Astrocyte (in vitro differentiated cells and primary cell): ENCODE data around the gene CLEC2B. TPM values are rescaled to one million over a fixed set of nuclear protein-coding genes. Genes with fewer than 3 reads are reported as not detected.
"Not testable (repeated sequence)": the region's sequence is repeated elsewhere in the genome, so short reads cannot be mapped to it uniquely, and the experiment has no call there.

Experiments used
- DNase-seq: peaks from one replicate; pipeline ENCODE4 v3.0.0-alpha.2; 2010; ENCODE audit warnings: low read depth
- FAIRE-seq: peaks from 2 replicates; lab custom pipeline; 2011; peaks lifted over from hg19 to GRCh38; lab: Jason Lieb, UNC
- H2AFZ ChIP-seq: 2 replicates; pipeline ENCODE4 v1.6.0; 2012; ENCODE audit warnings: low read depth, low read length, inconsistent platforms
- H3K27ac ChIP-seq: 2 replicates; pipeline ENCODE4 v1.5.1; 2011; ENCODE audit warnings: low read depth, low read length, inconsistent platforms
- H3K27me3 ChIP-seq: 2 replicates; pipeline ENCODE4 v1.6.0; 2011; ENCODE audit warnings: low read length, inconsistent platforms; ENCODE audit not compliant: insufficient read depth
- H3K36me3 ChIP-seq: 2 replicates; pipeline ENCODE4 v1.5.1; 2011; ENCODE audit warnings: low read length, inconsistent platforms; ENCODE audit not compliant: insufficient read depth
- H3K4me1 ChIP-seq: 2 replicates; pipeline ENCODE4 v1.5.1; 2011; ENCODE audit warnings: low read length, inconsistent platforms; ENCODE audit not compliant: insufficient read depth
- H3K4me2 ChIP-seq: 2 replicates; pipeline ENCODE4 v1.6.0; 2012; ENCODE audit warnings: low read length, inconsistent platforms
- H3K4me3 ChIP-seq: 2 replicates; pipeline ENCODE4 v1.5.1; 2011; ENCODE audit warnings: low read depth, mild to moderate bottlenecking, low read length, inconsistent platforms; ENCODE audit not compliant: insufficient read depth
- H3K79me2 ChIP-seq: 2 replicates; pipeline ENCODE4 v1.6.0; 2012; ENCODE audit warnings: mild to moderate bottlenecking, low read length, inconsistent platforms; ENCODE audit not compliant: insufficient read depth
- H3K9ac ChIP-seq: 2 replicates; pipeline ENCODE4 v1.6.0; 2012; ENCODE audit warnings: mild to moderate bottlenecking, low read length, inconsistent platforms
- H3K9me3 ChIP-seq: 2 replicates; pipeline ENCODE4 v1.5.1; 2012; ENCODE audit warnings: low read depth, mild to moderate bottlenecking, low read length, inconsistent platforms; ENCODE audit not compliant: insufficient read depth
- H4K20me1 ChIP-seq: 2 replicates; pipeline ENCODE4 v1.6.0; 2012; ENCODE audit warnings: low read length, inconsistent platforms; ENCODE audit not compliant: insufficient read depth
- H3K27ac Mint-ChIP-seq: one replicate; pipeline ENCODE4 v1.8.0; 2021; ENCODE audit warnings: mild to moderate bottlenecking, mixed read lengths; ENCODE audit not compliant: unreplicated experiment
- H3K27me3 Mint-ChIP-seq: one replicate; pipeline ENCODE4 v1.8.0; 2021; ENCODE audit warnings: low read depth, mixed read lengths; ENCODE audit not compliant: unreplicated experiment
- H3K36me3 Mint-ChIP-seq: one replicate; pipeline ENCODE4 v1.8.0; 2021; ENCODE audit warnings: low read depth, mixed read lengths; ENCODE audit not compliant: unreplicated experiment
- H3K4me1 Mint-ChIP-seq: one replicate; pipeline ENCODE4 v1.8.0; 2021; ENCODE audit warnings: low read depth, mixed read lengths; ENCODE audit not compliant: unreplicated experiment
- H3K4me3 Mint-ChIP-seq: one replicate; pipeline ENCODE4 v1.8.0; 2021; ENCODE audit warnings: mild to moderate bottlenecking, moderate library complexity, mixed read lengths; ENCODE audit not compliant: unreplicated experiment
- H3K9me3 Mint-ChIP-seq: one replicate; pipeline ENCODE4 v1.8.0; 2021; ENCODE audit warnings: mild to moderate bottlenecking, mixed read lengths; ENCODE audit not compliant: unreplicated experiment
- EZH2 ChIP-seq: IDR thresholded peaks from 2 replicates; pipeline ENCODE4 v1.6.1; 2012; ENCODE audit warnings: mild to moderate bottlenecking, low read length, inconsistent platforms; ENCODE audit not compliant: insufficient read depth
- total RNA-seq: library from RNA; stranded (reverse); gene quantifications from 2 replicates; pipeline ENCODE4 v1.2.1, GENCODE V29; 2021
- TF ChIP-seq, protein P1 (sequence below): IDR thresholded peaks from 2 replicates; pipeline ENCODE4 v1.5.1; 2011; ENCODE audit warnings: low read depth, mild to moderate bottlenecking, inconsistent platforms, low read length, moderate library complexity; ENCODE audit not compliant: insufficient read depth

The CLEC2B gene
- total RNA-seq, 1 donor from 2014 or later: not detected

DNA sequence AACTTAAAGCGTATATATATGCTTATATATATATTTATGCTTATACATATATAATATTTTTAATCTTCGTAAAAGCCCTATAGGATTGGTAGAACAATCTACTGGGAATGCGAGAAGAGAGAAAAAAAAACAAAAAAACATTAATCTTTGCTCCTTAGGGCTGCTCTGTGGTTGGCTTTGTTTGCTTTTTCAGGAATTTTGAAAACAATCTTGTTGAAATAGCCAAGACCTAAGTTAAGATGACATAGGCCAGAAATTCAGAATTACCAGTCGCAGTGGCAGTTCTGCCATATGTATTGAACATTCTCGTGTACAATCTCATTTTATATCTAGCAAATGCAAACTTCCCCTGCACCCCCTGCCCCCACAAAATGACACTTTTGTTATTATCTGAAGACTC lies 12.8 kb upstream of the CLEC2B start:
- Mint-ChIP-seq H3K4me1 (no peaks in the 10 kb centered on the region), H3K27ac (no peak overlapping the region), H3K4me3 (no peak overlapping the region), H3K36me3 (no peaks in the 10 kb centered on the region), H3K9me3 (no peaks in the 10 kb centered on the region), H3K27me3 (no peaks in the 10 kb centered on the region)
- Histone ChIP-seq H3K9me3 (no peaks in the 10 kb centered on the region), H3K27ac (no peak overlapping the region), H3K79me2 (no peaks in the 10 kb centered on the region), H3K36me3 (no peaks in the 10 kb centered on the region), H3K27me3 (no peaks in the 10 kb centered on the region), H3K4me1 (no peaks in the 10 kb centered on the region), H3K9ac (no peak overlapping the region), H3K4me3 (no peak overlapping the region), H3K4me2 (no peak overlapping the region), H2AFZ (no peak overlapping the region), H4K20me1 (no peaks in the 10 kb centered on the region)
- DNase-seq: no peak
- FAIRE-seq: no peak
- TF ChIP-seq, protein P1, sequence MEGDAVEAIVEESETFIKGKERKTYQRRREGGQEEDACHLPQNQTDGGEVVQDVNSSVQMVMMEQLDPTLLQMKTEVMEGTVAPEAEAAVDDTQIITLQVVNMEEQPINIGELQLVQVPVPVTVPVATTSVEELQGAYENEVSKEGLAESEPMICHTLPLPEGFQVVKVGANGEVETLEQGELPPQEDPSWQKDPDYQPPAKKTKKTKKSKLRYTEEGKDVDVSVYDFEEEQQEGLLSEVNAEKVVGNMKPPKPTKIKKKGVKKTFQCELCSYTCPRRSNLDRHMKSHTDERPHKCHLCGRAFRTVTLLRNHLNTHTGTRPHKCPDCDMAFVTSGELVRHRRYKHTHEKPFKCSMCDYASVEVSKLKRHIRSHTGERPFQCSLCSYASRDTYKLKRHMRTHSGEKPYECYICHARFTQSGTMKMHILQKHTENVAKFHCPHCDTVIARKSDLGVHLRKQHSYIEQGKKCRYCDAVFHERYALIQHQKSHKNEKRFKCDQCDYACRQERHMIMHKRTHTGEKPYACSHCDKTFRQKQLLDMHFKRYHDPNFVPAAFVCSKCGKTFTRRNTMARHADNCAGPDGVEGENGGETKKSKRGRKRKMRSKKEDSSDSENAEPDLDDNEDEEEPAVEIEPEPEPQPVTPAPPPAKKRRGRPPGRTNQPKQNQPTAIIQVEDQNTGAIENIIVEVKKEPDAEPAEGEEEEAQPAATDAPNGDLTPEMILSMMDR: no peak
- TF ChIP-seq EZH2: no peak

DNA sequence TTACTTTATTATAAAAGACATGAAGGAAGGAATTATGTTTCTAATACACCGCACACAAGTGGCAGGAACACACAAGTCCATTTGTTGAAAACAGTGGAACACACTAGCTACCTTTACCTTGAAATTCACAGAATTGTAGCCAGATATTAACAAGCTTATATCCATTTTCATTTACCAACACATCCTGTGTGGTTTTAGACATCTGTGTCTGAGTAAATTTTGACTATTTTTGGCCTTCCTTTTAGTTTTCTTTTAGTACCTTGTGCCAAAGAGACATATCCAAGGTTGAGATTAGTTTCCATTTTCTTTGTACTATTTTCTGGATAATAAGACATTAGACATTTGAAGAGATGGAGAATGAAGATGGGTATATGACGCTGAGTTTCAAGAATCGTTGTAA lies 12.1 kb upstream of the CLEC2B start, which contains the start of gene KLRF2:
Gene KLRF2, plus strand, starts transcription at position 244 of the 400 bp plus-strand sequence. Its CDS starts 107 bp downstream, at position 351.
- H3K27ac Mint-ChIP-seq: no peak within 1 kb of the TSS
- FAIRE-seq: no peak

DNA sequence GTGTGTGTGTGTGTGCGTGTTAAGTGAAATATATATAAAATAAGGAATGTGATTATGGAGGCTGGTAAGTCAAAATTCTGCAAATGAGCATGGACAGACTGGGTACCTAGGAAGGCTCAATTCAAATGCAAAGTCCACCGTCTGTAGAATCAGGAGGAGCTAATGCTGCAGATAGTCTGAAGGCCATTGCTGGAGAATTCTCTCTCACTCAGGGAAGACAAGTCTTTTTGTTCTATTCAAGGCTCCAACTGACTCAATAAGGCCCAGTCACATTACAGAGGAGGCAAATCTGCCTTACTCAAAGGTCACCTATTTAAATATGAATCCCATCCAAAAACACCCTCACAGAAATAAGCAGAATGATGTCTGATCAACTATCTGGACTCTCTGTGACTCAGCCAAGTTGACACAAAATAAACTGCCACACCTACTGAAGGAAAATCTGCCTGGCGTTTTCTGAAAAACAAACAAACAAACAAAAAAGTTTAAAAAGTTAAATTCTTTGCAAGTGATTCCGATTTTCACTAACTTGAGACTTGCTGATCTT lies 11.5 kb upstream of the CLEC2B start:
- Histone ChIP-seq H3K9me3 (no peaks in the 10 kb centered on the region), H3K36me3 (no peaks in the 10 kb centered on the region), H3K9ac (no peak overlapping the region), H3K4me3 (no peak overlapping the region), H3K4me1 (no peaks in the 10 kb centered on the region), H3K27me3 (no peaks in the 10 kb centered on the region), H4K20me1 (no peaks in the 10 kb centered on the region), H3K4me2 (no peak overlapping the region), H3K27ac (no peak overlapping the region), H2AFZ (no peak overlapping the region), H3K79me2 (no peaks in the 10 kb centered on the region)
- Mint-ChIP-seq H3K4me3 (no peak overlapping the region), H3K4me1 (no peaks in the 10 kb centered on the region), H3K9me3 (no peaks in the 10 kb centered on the region), H3K27me3 (no peaks in the 10 kb centered on the region), H3K27ac (no peak overlapping the region), H3K36me3 (no peaks in the 10 kb centered on the region)
- DNase-seq (no peak), FAIRE-seq (no peak)
- no peak for TF ChIP-seq EZH2
- TF ChIP-seq, protein P1: no peak

More for the DNA sequence above, 12.1 kb upstream of the CLEC2B start, which contains the start of gene KLRF2:
- Histone ChIP-seq H3K79me2 (no peaks in the 10 kb centered on the region), H2AFZ (no peak within 1 kb of the TSS), H3K4me2 (no peak within 1 kb of the TSS), H3K27me3 (no peaks in the 10 kb centered on the region), H3K9ac (no peak within 1 kb of the TSS), H3K4me3 (no peak within 1 kb of the TSS), H4K20me1 (no peaks in the 10 kb centered on the region), H3K36me3 (no peaks in the 10 kb centered on the region), H3K4me1 (no peaks in the 10 kb centered on the region), H3K9me3 (no peaks in the 10 kb centered on the region), H3K27ac (no peak within 1 kb of the TSS)
- Mint-ChIP-seq H3K9me3 (no peaks in the 10 kb centered on the region), H3K4me3 (no peak within 1 kb of the TSS), H3K36me3 (no peaks in the 10 kb centered on the region), H3K27me3 (no peaks in the 10 kb centered on the region), H3K4me1 (no peaks in the 10 kb centered on the region)
- TF ChIP-seq, protein P1: no peak
- no peak for TF ChIP-seq EZH2
- DNase-seq: no peak

DNA sequence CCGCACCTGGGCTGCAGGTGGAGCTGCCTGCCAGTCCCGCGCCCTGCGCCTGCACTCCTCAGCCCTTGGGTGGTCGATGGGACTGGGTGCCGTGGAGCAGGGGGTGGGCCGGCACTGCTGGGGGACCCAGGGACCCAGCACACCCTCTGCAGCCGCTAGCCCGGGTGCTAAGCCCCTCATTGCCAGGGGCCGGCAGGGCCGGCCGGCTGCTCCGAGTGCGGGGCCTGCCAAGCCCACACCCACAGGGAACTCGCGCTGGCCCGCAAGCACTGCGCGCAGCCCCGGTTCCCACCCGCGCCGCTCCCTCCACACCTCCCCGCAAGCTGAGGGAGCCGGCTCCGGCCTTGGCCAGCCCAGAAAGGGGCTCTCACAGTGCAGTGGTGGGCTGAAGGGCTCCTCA lies 7.0 kb upstream of the CLEC2B start:
- H3K9ac ChIP-seq, H3K4me3 ChIP-seq, H3K4me1 Mint-ChIP-seq, H3K4me2 ChIP-seq, H2AFZ ChIP-seq, H3K9me3 ChIP-seq, H3K27me3 Mint-ChIP-seq, H3K27ac Mint-ChIP-seq, H3K27me3 ChIP-seq, H3K36me3 Mint-ChIP-seq, H4K20me1 ChIP-seq, H3K4me1 ChIP-seq, FAIRE-seq, H3K4me3 Mint-ChIP-seq, H3K36me3 ChIP-seq, H3K27ac ChIP-seq, DNase-seq, H3K79me2 ChIP-seq, H3K9me3 Mint-ChIP-seq: not testable (repeated sequence)
